NCI-H1436 treated with DMSO at 0.1 percent for 48 hours (cell line): ENCODE data around the gene FAM228B.

ENCODE experiments used
- DNase-seq: peaks from one replicate; lab custom pipeline; 2025; lab: John Stamatoyannopoulos, UW

FAM228B gene

DNA sequence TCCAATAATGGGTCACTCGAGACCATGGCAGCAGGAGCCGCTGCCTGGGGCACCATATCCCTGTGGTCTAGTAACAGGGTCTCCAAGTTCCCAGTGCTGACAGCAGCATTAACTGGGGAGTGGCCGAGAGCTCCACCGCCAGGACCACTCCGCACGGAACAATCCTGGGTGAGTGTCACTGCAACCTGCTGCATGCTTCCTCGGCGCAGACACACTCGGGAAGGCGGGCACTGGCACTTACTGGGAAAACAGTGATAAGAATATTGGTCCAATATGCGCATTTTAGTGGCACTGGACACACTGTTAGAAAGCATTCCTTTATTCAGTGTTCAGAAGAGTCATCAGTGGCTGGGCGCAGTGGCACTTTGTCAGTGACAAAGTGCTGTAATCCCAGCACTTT is 81.2 kb downstream of the FAM228B start:
- DNase-seq: no peak

DNA sequence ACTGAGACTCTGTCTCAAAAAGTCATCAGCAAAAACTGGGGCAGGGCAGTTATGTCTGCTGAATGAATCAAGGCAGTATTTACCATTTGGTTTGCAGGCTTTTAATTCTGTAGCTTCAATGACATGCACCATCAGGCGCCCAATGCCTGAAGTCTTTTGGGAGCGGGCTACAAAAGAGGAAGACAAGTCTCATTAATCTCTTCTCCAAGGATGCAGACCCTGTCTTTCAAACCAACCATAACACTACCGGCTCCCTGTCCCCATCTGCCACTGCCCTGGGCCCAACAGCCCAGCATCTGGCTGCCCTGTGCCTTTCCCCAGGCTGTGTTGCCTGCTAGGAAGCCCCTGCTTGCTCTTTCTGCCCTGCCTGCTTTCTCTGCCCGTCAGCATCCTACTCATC is 81.9 kb downstream of the FAM228B start:
- DNase-seq: no peak

DNA sequence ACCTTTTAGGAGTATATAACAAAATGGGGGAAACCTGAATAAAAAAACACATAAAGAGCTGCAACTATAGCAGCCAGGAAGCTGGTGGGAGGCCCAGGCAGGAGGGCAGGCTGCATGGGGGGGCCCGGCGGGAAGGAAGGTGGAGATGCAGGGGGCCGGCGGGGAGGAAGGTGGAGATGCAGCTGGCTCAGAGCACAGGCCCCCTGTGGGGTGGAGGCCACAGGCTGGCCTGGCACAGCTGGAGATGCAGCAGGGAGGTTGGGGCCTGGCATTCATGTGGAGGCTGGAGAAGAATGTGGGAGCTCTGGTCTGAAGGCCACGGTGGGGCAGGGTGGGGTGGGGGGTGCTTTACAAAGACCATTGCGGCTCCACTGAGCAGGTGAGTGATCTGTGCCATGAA is 83.0 kb downstream of the FAM228B start:
- DNase-seq: no peak

DNA sequence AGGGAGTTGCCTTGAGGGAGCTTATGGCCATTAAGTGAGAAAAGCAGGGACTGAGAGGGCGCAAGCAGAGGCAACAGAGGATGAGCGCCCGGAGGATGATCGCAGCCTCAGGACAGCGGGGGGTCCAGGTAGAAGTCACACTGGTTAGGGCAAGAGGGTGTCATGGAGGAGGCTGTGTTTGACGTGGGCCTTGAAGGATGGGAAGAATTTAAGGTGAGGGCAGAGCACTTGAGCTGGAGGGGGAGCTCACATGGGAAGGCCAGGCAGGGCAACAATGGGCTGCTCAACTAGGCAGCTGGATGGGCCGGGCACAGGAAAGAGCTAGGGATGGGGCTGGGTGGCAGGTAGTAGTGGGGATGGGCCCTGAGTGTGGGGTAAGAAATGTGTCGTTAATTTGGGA is 83.4 kb downstream of the FAM228B start:
- no peak for DNase-seq

DNA sequence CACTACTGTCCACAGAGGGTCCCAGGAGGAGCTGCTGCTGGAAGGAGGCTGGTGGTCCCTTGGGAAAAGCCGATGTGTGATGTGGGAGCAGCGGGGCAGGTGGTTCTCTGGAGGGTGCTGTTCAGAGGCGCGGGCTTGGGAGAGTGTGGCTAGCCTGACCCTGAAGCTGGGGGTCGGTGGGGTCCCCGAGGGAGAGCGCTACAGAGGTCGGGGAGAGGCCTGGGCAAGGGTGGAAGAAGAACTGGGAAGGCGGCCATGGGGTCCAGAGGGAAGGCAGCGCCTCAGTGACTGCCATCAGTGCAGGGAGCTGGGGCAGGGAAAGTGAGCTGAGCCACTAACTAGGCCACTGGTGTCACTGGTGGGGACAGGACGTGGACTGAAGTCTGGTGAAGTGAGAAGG is 84.1 kb downstream of the FAM228B start:
- DNase-seq: no peak

DNA sequence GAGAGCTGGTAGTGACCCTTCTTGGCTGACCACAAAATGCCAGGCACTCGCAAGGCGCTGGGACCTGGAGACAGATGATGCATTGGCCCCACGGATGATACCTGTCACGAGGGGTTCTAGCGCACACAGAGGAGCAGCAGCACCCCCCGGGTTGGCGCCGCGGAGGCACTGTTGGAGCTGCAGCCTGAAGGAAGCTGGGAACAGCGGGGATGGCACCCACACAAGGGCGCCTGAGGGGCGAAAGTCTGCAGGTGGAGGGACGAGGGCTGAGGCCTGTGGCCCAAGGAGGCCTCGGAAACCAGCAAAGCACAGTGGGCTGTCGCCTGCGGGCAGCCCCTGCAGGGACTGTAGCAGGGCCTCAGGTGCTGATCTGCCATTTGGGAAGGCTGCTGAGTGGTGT is 85.2 kb downstream of the FAM228B start:
- no peak for DNase-seq

DNA sequence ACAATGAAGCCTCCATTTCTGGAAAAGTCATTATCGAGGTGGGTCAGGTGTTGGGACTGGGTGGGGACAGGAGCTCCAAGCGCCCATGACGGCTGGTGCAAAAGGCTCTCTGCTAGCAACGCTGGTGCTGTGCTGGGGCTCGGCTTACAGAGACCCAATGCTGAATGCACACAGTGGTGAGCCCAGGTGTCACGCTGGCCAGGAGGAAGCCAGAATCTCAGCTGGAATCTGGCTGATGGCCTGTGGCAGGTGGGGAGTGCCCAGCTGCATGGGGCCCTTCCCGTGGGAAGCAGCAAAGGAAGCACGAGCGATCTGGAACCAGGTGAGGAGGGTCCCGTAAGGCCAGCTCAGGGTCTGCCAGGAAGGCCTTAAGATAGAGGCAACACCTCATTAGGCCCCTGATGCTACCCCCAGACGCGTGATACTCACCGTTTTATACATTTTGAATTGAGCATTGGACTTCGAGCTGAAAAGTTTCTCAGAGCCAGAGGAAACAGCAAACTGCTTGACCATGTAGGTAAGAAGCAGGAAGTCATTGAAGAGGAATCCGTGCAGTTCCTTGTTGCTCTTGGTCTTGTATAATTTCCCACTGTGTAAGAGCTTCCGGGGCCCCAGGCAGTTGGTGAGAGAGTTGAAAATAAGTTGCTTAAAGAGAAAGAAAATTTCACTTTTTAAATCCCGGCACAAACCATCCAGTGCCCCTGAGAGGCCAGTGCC is 86.3 kb downstream of the FAM228B start:
- no peak for DNase-seq

DNA sequence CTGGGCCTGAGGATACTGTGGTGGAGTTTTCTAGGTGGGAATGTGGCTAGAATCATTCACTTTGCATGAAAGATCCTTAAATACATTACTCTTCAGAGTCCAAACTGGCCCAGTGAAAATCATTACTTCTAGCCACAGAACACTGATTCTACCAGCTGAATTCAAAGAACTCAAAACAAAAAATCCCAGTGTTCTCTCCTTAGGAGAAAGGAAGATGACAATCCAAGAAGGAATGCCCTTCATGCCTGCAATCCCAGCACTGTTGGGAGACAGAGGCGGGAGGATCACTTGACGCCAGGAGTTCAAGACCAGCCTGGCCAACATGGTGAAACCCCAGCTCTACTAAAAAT is 86.8 kb downstream of the FAM228B start:
- DNase-seq: no peak

DNA sequence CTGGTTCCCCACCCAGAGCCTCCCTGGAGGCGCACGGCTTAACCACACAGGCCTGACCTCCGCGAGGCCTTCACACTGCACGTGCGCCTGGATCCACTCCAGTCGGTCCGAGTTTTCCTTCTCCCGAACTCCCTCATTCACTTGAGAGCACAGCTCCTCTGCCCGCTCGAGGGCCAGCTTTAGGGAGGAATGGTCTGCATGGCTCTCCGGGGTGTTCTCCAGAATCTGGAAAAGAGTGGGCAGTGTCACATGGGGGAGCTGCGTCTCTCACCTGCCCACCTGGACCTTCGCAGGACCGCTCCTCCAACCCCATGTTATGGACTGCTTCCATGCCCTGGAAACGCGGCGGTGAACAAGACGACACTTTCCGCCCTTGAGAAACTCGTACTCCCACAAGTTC is 87.5 kb downstream of the FAM228B start:
- DNase-seq: no peak

DNA sequence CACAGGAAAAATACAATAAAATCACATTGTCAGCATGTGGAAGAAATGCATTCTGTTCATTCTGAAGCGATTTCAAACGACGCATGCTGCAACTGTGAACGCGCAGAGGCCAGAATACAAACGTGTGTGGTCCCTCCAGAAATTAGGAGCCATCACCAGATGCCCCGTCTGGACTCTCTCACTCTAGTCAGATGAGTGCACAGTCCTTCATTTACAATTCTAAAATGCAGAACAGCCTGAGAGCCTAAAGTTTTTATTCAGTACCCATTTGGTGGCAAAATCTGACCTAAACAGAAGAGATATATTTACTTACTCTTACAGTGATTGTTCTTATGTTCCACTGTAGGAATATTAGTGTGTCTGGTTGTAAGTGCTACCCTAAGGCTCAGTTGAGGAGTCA is 88.1 kb downstream of the FAM228B start:
- no peak for DNase-seq

DNA sequence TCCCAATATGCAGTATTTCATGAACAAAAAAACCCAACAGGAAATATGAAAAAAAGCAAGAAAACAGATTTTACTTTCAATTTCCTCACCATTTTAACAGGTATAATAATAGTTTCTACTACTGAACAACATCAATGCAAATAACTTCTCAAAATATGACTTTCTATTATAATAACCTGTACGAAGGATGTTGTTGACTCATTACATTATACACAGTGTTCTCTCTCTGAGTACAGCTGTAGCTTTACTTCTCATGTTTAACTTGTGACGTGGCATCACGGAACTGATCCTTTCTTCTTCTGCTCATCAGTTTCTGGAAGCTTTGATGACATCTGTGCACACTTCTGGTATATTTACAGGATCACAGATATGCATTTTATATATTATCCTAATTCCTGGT is 91.6 kb downstream of the FAM228B start:
- no peak for DNase-seq
